ACHN (cell line): Measurements from ENCODE around the gene PLCD4.
A peak's percentile ranks its signal among the peaks of the same experiment; 100 is the strongest.

Experiments used
- DNase-seq: peaks from one replicate; pipeline ENCODE4 v3.0.0-alpha.2; 2015
- in situ Hi-C: cut with HindIII; loops from 2 replicates; pipeline ENCODE4 v1.10.0; 2017; ENCODE audit warnings: low sequenced_read_pairs, low pct_ligation_motif_present, low pct_unique_long_range_greater_than_20kb

The PLCD4 gene

GRCh38 chr2:218615868-218616315 is 8.2 kb downstream of the PLCD4 start:
- in situ Hi-C loops, result no loop called here
- no peak for DNase-seq

DNA sequence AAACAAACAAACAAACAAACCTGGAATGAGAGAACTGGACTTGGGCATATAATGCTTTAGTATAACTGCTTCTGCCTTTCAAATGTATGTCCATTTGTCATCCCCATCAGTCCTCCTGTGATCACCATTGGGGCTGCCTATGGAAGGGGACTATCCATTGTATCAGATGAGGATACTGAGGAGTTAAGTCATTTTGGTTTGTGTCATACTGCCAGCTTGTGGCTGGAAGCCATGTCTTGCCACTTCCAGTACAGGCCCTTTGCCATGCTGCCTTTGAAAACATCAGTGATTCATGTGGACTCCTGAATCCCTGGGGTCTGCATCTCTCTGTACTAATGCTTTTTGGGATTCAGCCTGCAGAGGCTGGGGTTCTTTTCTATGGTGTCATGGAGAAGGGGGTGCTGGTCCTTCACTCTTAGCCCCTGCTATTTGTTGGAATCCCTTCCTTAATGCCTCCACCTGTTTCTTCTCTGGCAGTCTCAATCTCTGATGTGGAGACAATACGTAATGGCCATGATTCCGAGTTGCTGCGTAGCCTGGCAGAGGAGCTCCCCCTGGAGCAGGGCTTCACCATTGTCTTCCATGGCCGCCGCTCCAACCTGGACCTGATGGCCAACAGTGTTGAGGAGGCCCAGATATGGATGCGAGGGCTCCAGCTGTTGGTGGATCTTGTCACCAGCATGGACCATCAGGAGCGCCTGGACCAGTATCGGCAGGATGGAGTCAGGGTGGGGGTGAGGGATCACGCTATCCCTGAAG is 10.6 kb downstream of the PLCD4 start:
- in situ Hi-C loops, result no loop called here
- no peak for DNase-seq

- DNase-seq, result no peak
- in situ Hi-C loops, result no loop called here
These were observed 13.3 kb downstream of the PLCD4 start for GRCh38 chr2:218621007-218621406.

GRCh38 chr2:218622606-218623365 is 15.1 kb downstream of the PLCD4 start:
- in situ Hi-C loops, result no loop called here
- DNase-seq, result no peak

DNA sequence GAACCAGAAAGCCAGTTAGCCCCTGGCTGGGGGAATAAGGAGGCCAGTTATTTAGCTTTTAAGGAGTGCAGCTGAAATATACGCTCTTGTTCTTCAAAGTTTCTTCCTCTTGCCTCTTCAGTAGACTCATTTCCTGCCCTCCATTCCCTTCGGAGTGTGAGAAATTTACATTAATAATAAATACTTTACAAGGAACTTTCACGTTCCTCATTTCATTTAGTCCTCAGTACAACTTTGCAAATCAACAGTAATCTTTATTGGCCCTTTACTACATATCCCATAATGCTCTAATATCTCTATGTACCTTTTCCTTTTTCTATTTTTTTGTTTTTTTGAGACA is 15.6 kb downstream of the PLCD4 start:
- no peak for DNase-seq
- in situ Hi-C loops, result no loop called here

GRCh38 chr2:218626369-218626768 is 18.7 kb downstream of the PLCD4 start:
- in situ Hi-C loops, result no loop called here
- no peak for DNase-seq

- in situ Hi-C loops, result no loop called here
These were observed 20.2 kb downstream of the PLCD4 start for GRCh38 chr2:218627939-218628338.

GRCh38 chr2:218631837-218632236 is 24.1 kb downstream of the PLCD4 start:
- in situ Hi-C loops, result no loop called here
- DNase-seq, result no peak

More at GRCh38 chr2:218627939-218628338, 20.2 kb downstream of the PLCD4 start:
- DNase-seq, result no peak

- no peak for DNase-seq
- in situ Hi-C loops, result no loop called here
These were observed 28.0 kb downstream of the PLCD4 start for GRCh38 chr2:218635719-218636118.

DNA sequence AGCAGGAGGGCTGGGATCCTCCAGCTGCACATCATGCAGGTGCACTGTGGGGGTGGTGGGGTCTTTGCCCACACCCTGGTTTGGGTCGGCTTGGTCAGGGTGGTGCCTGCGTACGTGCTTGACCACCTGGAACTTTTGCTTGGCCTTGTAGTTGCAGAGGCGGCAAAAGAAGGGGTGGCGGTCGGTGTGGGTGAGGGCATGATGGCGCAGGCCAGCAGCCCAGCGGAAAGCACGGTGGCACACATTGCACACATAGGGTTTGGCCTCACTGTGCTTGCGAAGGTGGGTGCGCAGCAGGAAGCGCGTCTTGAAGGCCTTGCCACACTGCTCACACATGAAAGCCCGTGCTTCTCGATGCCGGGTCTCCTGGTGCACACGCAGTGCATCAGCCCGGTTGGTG is 30.7 kb downstream of the PLCD4 start:
- in situ Hi-C loops, result no loop called here
- no peak for DNase-seq

- in situ Hi-C loops, result no loop called here
- DNase-seq, result no peak
These were observed 34.5 kb downstream of the PLCD4 start for GRCh38 chr2:218642121-218642656.

- in situ Hi-C loops, result no loop called here
- DNase-seq, result no peak
These were observed 35.1 kb downstream of the PLCD4 start for GRCh38 chr2:218642786-218643185.

GRCh38 chr2:218643751-218644310 is 36.1 kb downstream of the PLCD4 start:
- in situ Hi-C loops, result no loop called here
- no peak for DNase-seq

DNA sequence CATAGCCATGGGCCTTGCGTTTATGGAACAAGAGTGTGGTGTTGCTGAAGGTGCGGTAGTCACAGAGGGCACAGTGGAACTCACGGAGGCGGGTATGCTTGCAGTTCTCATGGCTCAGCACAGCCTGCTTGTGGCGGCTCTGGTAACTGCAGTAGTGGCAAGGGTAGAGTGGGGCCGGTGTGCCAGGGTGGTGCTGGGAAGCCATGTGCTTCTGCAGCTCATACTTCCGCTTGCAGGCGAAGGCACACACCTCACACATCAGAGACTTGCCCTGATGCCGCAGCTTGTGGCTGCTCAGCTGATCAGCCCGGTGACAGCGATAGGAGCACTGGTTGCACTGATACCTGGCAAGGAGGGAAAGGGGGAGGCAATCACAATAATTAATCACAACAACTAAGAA is 37.0 kb downstream of the PLCD4 start:
- in situ Hi-C loops, result no loop called here
- DNase-seq, result peak; percentile 71

- in situ Hi-C loops, result no loop called here
- peak; percentile 96 for DNase-seq
These were observed 37.4 kb downstream of the PLCD4 start for GRCh38 chr2:218645126-218645525.

DNA sequence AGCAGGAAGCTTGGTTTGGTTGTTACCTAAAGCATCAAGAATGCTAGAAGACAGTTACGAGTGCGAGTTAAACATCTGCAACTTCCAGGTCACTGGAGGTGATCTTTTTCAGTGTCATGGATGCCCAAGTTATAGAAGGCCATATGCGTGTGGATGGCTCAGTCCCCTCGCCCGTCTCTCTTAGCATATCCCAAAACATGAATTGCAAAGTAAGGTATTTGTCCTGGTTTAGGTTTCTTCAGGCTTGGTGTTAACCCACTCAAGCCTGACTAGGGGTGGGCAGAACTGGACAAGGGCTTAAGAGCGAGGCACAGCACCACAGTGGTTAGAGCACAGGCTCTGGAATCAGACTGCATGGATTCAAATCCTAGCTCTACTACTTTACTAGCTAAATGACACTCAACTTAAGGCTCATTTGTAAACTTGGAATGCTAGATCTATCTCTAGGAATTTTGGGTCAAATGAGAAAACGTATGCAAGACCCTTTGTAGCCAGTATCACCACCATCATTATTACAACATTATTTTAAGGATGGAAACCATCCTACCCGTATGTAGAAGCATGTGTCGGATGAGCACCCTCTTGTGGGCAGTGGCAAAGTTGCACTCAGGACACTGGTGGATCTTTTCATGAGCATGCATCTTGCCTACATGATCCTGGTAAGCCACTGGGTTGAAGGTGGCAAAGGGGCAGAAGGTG is 40.5 kb downstream of the PLCD4 start:
- in situ Hi-C loops, result no loop called here
- DNase-seq, result peak; percentile 75

GRCh38 chr2:218648787-218649100 is 41.0 kb downstream of the PLCD4 start:
- in situ Hi-C loops, result no loop called here

DNA sequence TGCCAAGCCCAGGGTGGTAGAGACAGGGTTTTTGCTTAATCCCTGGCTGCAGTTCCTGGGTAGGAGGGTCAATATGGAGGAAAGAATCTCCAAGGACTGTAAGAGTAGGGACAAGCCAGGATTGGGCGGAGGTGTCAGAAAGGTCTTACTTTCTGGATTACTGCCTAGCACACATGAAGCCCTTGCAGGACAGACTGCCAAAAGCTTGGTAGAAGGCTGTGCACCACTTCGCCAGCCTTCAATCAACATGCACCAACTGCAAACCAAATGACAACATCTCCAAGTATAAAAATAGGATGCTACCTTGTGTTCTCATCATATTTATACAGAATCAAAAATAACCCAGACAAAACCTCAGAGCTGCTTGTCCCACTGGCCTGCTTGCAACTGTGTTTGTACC is 48.1 kb downstream of the PLCD4 start:
- in situ Hi-C loops, result no loop called here

More at GRCh38 chr2:218648787-218649100, 41.0 kb downstream of the PLCD4 start:
- DNase-seq, result no peak

DNA sequence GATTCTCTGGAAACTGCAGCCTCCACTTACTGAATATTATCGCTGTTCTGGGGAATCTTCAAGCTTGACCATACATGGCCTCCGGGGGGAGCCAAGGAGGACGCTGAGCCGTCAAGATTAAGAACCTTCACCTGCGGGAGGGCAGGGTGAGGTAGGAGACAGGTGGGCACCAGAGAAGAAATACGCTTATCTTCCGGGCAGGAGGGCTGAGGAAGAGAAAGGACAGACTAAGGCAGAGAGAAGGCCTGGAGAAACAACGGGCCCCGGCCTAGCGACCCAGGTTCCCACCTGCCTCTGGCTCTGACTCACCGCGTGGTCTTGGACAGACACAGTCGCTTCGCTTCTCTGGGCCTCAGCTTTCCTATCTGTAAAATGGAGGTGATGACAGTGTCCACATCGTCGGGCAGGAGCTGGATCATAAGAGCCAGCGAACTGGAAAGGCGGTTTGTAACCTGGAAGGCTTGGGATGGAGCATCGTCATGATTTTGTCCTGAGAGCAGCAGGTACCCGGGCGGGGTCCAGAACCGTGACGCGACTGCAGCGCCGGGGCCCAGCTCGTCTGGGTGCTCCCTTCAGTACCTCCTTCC is 51.1 kb downstream of the PLCD4 start:
- in situ Hi-C loops, result no loop called here

More for the DNA sequence above, 48.1 kb downstream of the PLCD4 start:
- DNase-seq, result no peak

More for the DNA sequence above, 51.1 kb downstream of the PLCD4 start:
- DNase-seq, result peak; percentile 73
